H9 (cell line): ENCODE data around the gene NPAS2. TPM values are rescaled to one million over a fixed set of nuclear protein-coding genes. Genes with fewer than 3 reads are reported as not detected.

ENCODE experiments used
- DNase-seq: peaks from one replicate; pipeline ENCODE4 v3.0.0-alpha.2; 2017
- H2AFZ ChIP-seq: one replicate; pipeline ENCODE4 v1.6.1; 2013; ENCODE audit warnings: mild to moderate bottlenecking, low read length, control low read depth, moderate library complexity
- H2AK5ac ChIP-seq: 2 replicates; pipeline ENCODE4 v1.6.1; 2013; ENCODE audit warnings: low read length, control low read depth, mixed read lengths; ENCODE audit not compliant: insufficient read length
- H2BK120ac ChIP-seq: one replicate; pipeline ENCODE4 v1.6.1; 2013; ENCODE audit warnings: low read depth, mild to moderate bottlenecking, low read length, control low read depth, inconsistent platforms; ENCODE audit not compliant: poor library complexity, severe bottlenecking
- H2BK12ac ChIP-seq: 2 replicates; pipeline ENCODE4 v1.6.1; 2013; ENCODE audit warnings: low read length, control low read depth, mixed read lengths, low read depth; ENCODE audit not compliant: insufficient read length
- H2BK15ac ChIP-seq: 2 replicates; pipeline ENCODE4 v1.6.1; 2013; ENCODE audit warnings: low read depth, low read length, control low read depth
- H2BK20ac ChIP-seq: one replicate; pipeline ENCODE4 v1.6.1; 2013; ENCODE audit warnings: low read depth, mild to moderate bottlenecking, low read length, control low read depth, inconsistent platforms; ENCODE audit not compliant: poor library complexity, severe bottlenecking
- H2BK5ac ChIP-seq: 2 replicates; pipeline ENCODE4 v1.6.1; 2013; ENCODE audit warnings: low read length, control low read depth, mixed read lengths; ENCODE audit not compliant: insufficient read length
- H3K14ac ChIP-seq: 2 replicates; pipeline ENCODE4 v1.6.1; 2013; ENCODE audit warnings: low read length, control low read depth; ENCODE audit not compliant: insufficient read depth
- H3K18ac ChIP-seq: 2 replicates; pipeline ENCODE4 v1.6.1; 2013; ENCODE audit warnings: low read depth, mild to moderate bottlenecking, mixed read lengths, low read length, control low read depth; ENCODE audit not compliant: insufficient read length
- H3K23ac ChIP-seq: 2 replicates; pipeline ENCODE4 v1.6.1; 2013; ENCODE audit warnings: low read length, control low read depth, mixed read lengths, low read depth; ENCODE audit not compliant: insufficient read length
- H3K23me2 ChIP-seq: 2 replicates; pipeline ENCODE4 v1.6.1; 2013; ENCODE audit warnings: low read depth, mild to moderate bottlenecking, mixed read lengths, low read length, control low read depth; ENCODE audit not compliant: insufficient read length, poor library complexity, severe bottlenecking
- H3K27ac ChIP-seq: 2 replicates; pipeline ENCODE4 v1.5.1; 2013; ENCODE audit warnings: low read length, control low read depth, mixed read lengths, low read depth; ENCODE audit not compliant: insufficient read length
- H3K27me3 ChIP-seq: 2 replicates; pipeline ENCODE4 v1.6.1; 2013; ENCODE audit warnings: low read length, control low read depth, inconsistent platforms; ENCODE audit not compliant: insufficient read depth
- H3K4ac ChIP-seq: 2 replicates; pipeline ENCODE4 v1.6.1; 2013; ENCODE audit warnings: low read depth, mild to moderate bottlenecking, control low read depth, inconsistent platforms, low read length, moderate library complexity
- H3K4me1 ChIP-seq: 2 replicates; pipeline ENCODE4 v1.6.1; 2013; ENCODE audit warnings: low read length, control low read depth, inconsistent platforms; ENCODE audit not compliant: insufficient read depth
- H3K4me2 ChIP-seq: 2 replicates; pipeline ENCODE4 v1.6.1; 2013; ENCODE audit warnings: low read length, control low read depth, mixed read lengths; ENCODE audit not compliant: insufficient read length, insufficient read depth
- H3K56ac ChIP-seq: 2 replicates; pipeline ENCODE4 v1.6.1; 2013; ENCODE audit warnings: low read depth, mild to moderate bottlenecking, mixed read lengths, low read length, control low read depth; ENCODE audit not compliant: insufficient read length
- H3K79me1 ChIP-seq: 2 replicates; pipeline ENCODE4 v1.6.1; 2013; ENCODE audit warnings: low read depth, mild to moderate bottlenecking, moderate library complexity, low read length, control low read depth, inconsistent platforms; ENCODE audit not compliant: insufficient read depth, poor library complexity, severe bottlenecking
- H3K79me2 ChIP-seq: 2 replicates; pipeline ENCODE4 v1.6.1; 2013; ENCODE audit warnings: low read length, control low read depth, inconsistent platforms; ENCODE audit not compliant: insufficient read depth
- H3K9ac ChIP-seq: 2 replicates; pipeline ENCODE4 v1.6.1; 2013; ENCODE audit warnings: low read length, control low read depth, mixed read lengths; ENCODE audit not compliant: insufficient read length; ENCODE audit errors: extremely low read depth
- H3K9me3 ChIP-seq: one replicate; pipeline ENCODE4 v1.6.1; 2013; ENCODE audit warnings: low read depth, low read length, inconsistent platforms; ENCODE audit not compliant: control insufficient read depth
- H3T11ph ChIP-seq: one replicate; pipeline ENCODE4 v1.6.1; 2013; ENCODE audit warnings: mild to moderate bottlenecking, low read length, control low read depth, inconsistent platforms
- H4K20me1 ChIP-seq: one replicate; pipeline ENCODE4 v1.6.1; 2013; ENCODE audit not compliant: control insufficient read depth, insufficient read length, insufficient read depth
- H4K5ac ChIP-seq: 2 replicates; pipeline ENCODE4 v1.6.1; 2013; ENCODE audit warnings: low read depth, mild to moderate bottlenecking, mixed read lengths, low read length, control low read depth; ENCODE audit not compliant: insufficient read length
- H4K8ac ChIP-seq: replicated peaks from 2 replicates; pipeline ENCODE4 v1.6.1; 2013; ENCODE audit warnings: low read length, control low read depth, mixed read lengths, low read depth; ENCODE audit not compliant: insufficient read length
- H4K91ac ChIP-seq: 2 replicates; pipeline ENCODE4 v1.6.1; 2013; ENCODE audit warnings: low read depth, mild to moderate bottlenecking, moderate library complexity, mixed read lengths, low read length, control low read depth; ENCODE audit not compliant: insufficient read length
- H3K27ac Mint-ChIP-seq, 3 experiments: 2 replicates in 2 of 3; 3 replicates in 1 of 3; pipeline ENCODE4 v1.8.0; 2020 to 2021; ENCODE audit warnings: mixed read lengths in 3 of 3, mild to moderate bottlenecking in 1 of 3, moderate library complexity in 1 of 3
- H3K27me3 Mint-ChIP-seq: 2 replicates; pipeline ENCODE4 v1.8.0; 2021; ENCODE audit warnings: low read depth, mild to moderate bottlenecking, moderate library complexity, mixed read lengths
- H3K36me3 Mint-ChIP-seq, 3 experiments: 2 replicates in 2 of 3; 3 replicates in 1 of 3; pipeline ENCODE4 v1.8.0; 2020 to 2021; ENCODE audit warnings: low read depth in 3 of 3, mixed read lengths in 3 of 3; ENCODE audit not compliant: insufficient read depth in 1 of 3
- H3K4me1 Mint-ChIP-seq, 2 experiments: 2 replicates each; pipeline ENCODE4 v1.8.0; 2020; ENCODE audit warnings: mixed read lengths in 2 of 2
- H3K4me3 Mint-ChIP-seq, 2 experiments: 2 replicates in 1 of 2; 3 replicates in 1 of 2; pipeline ENCODE4 v1.8.0; 2020 to 2021; ENCODE audit warnings: mild to moderate bottlenecking in 2 of 2, mixed read lengths in 2 of 2, moderate library complexity in 1 of 2
- H3K9me3 Mint-ChIP-seq, 2 experiments: 2 replicates in 1 of 2; 3 replicates in 1 of 2; pipeline ENCODE4 v1.8.0; 2020; ENCODE audit warnings: mild to moderate bottlenecking in 2 of 2, mixed read lengths in 2 of 2, moderate library complexity in 1 of 2
- CTCF ChIP-seq: fragments of 200-600 bp; sonication (generic); conservative IDR thresholded peaks from 3 replicates; pipeline ENCODE4 v1.8.0; 2021; ENCODE audit warnings: antibody characterized with exemption, mild to moderate bottlenecking
- WGBS: extraction: QIAGEN DNeasy Blood & Tissue Kit; methylation state at CpG from one replicate; pipeline ENCODE4 v1.1.7; 2013; ENCODE audit warnings: missing lambda C conversion rate, low lambda C conversion rate, mixed read lengths; ENCODE audit not compliant: insufficient read length; ENCODE audit errors: extremely low coverage; 5-methylcytosine and 5-hydroxymethylcytosine counted together
- total RNA-seq: library from RNA; stranded (reverse); gene quantifications from 2 replicates; pipeline ENCODE4 v1.2.1, GENCODE V29; 2021

Gene NPAS2
- total RNA-seq, 1 experiment from 2014 or later = 1.3 TPM

GRCh38 chr2:100812573-100812972 is 7.4 kb upstream of the NPAS2 start:
- Histone ChIP-seq H3T11ph (no peak overlapping the region), H3K79me1 (no peaks in the 10 kb centered on the region), H4K91ac (no peak overlapping the region), H3K9ac (no peak overlapping the region), H3K56ac (no peak overlapping the region), H2BK120ac (no peak overlapping the region), H4K8ac (no peak overlapping the region), H2AK5ac (no peak overlapping the region), H2BK15ac (no peak overlapping the region), H4K20me1 (no peaks in the 10 kb centered on the region), H3K4ac (no peak overlapping the region), H2BK12ac (no peak overlapping the region), H3K79me2 (no peaks in the 10 kb centered on the region), H2BK20ac (no peak overlapping the region), H3K27ac (no peak overlapping the region), H3K23me2 (no peaks in the 10 kb centered on the region), H3K9me3 (no peaks in the 10 kb centered on the region), H3K23ac (no peak overlapping the region), H3K18ac (no peak overlapping the region), H3K4me1 (0 out of 2 replicates have a peak, but pooled peaks cover 4% of the 10 kb centered on the region), H3K14ac (no peak overlapping the region), H3K4me2 (no peak overlapping the region), H3K27me3 (peaks cover 3% of the 10 kb centered on the region; the same call in 1 of the 2 replicates), H4K5ac (no peak overlapping the region), H2BK5ac (no peak overlapping the region), H2AFZ (no peak overlapping the region)
- no peak overlapping the region for H3K27ac Mint-ChIP-seq
- no CpG with 5 or more reads among the region's 4 CpGs for WGBS
- no peaks in the 10 kb centered on the region for H3K36me3 Mint-ChIP-seq
- no peak for TF ChIP-seq CTCF
- peaks cover 0 to 5% of the 10 kb centered on the region in 2 experiments; a peak in 1 of 5 replicates for H3K9me3 Mint-ChIP-seq
- no peak for DNase-seq
- H3K4me1 Mint-ChIP-seq = peaks cover 24 to 31% of the 10 kb centered on the region in 2 experiments
- H3K4me3 Mint-ChIP-seq = no peak overlapping the region
- H3K27me3 Mint-ChIP-seq = peaks cover 39% of the 10 kb centered on the region
